ENCODE measurements around the gene PLA2G15.

The PLA2G15 gene

GRCh38 chr16:68237243-68238028 lies 7.7 kb upstream of the PLA2G15 start:
- peak overlapping the region; percentile 96 for H3K27ac ChIP-seq
- POLR2A ChIA-PET (ENCODE audit: low non-redundant PET), result interaction anchor here (0.5 to 1.8 kb wide), 4 partner anchors 27 to 1092 kb away, joined by 3 to 9 read pairs (median 5); partner anchors contain the start of genes PRMT7, SLC7A6 and SLC7A6OS
- no peak for TF ChIP-seq CTCF (conservative IDR thresholded peaks at IDR 0.05; ENCODE audit: low read depth)
- CTCF ChIA-PET, result interaction anchor here (0.7 to 1.1 kb wide), 2 partner anchors 27 to 92 kb away, joined by 3 to 5 read pairs; partner anchors contain the start of gene SLC7A6
- DNase-seq (ENCODE audit: low spot score), result peak; percentile 97

GRCh38 chr16:68238029-68238345 lies 7.2 kb upstream of the PLA2G15 start:
- ChIA-PET POLR2A (ENCODE audit: low non-redundant PET) (interaction anchor here (1.7 to 1.8 kb wide), 2 partner anchors 26 to 73 kb away, joined by 5 to 9 read pairs; partner anchors contain the start of genes PRMT7, SLC7A6 and SLC7A6OS), CTCF (interaction anchor here (1.1 kb wide), 1 partner anchor 91 kb away, joined by 5 read pairs; no protein-coding TSS in a partner anchor)
- no peak for DNase-seq (ENCODE audit: low spot score)
- TF ChIP-seq CTCF (conservative IDR thresholded peaks at IDR 0.05; ENCODE audit: low read depth), result no peak
- H3K27ac ChIP-seq, result peak overlapping the region; percentile 96

GRCh38 chr16:68242085-68242484 lies 3.1 kb upstream of the PLA2G15 start:
- DNase-seq (ENCODE audit: low spot score), result no peak
- POLR2A ChIA-PET (ENCODE audit: low non-redundant PET), result no interaction called here
- CTCF ChIA-PET, result interaction anchor here (0.9 kb wide), 1 partner anchor 22 kb away, joined by 3 read pairs; the partner anchor contains the start of gene SLC7A6
- TF ChIP-seq CTCF (conservative IDR thresholded peaks at IDR 0.05; ENCODE audit: low read depth), result no peak
- H3K27ac ChIP-seq, result no peak overlapping the region

- H3K27ac ChIP-seq, result no peak overlapping the region
- no peak for TF ChIP-seq CTCF (conservative IDR thresholded peaks at IDR 0.05; ENCODE audit: low read depth)
- CTCF ChIA-PET, result interaction anchor here (0.6 to 2.1 kb wide), 4 partner anchors 18 to 86 kb away, joined by 3 to 9 read pairs (median 3); no protein-coding TSS in a partner anchor
- DNase-seq (ENCODE audit: low spot score), result no peak
- POLR2A ChIA-PET (ENCODE audit: low non-redundant PET), result no interaction called here
These were observed 2.0 kb upstream of the PLA2G15 start for GRCh38 chr16:68242926-68243858.

GRCh38 chr16:68244481-68244902 lies 681 bp upstream of the PLA2G15 start:
- DNase-seq (ENCODE audit: low spot score), result no peak
- CTCF ChIA-PET, result interaction anchor here (1.1 to 2.1 kb wide), 3 partner anchors 17 to 85 kb away, joined by 3 to 9 read pairs (median 3); no protein-coding TSS in a partner anchor
- peak overlapping the region; percentile 68 for H3K27ac ChIP-seq
- POLR2A ChIA-PET (ENCODE audit: low non-redundant PET), result interaction anchor here (0.6 to 1.1 kb wide), 2 partner anchors 16 to 20 kb away, joined by 3 to 4 read pairs; partner anchors contain the start of gene SLC7A6
- TF ChIP-seq CTCF (conservative IDR thresholded peaks at IDR 0.05; ENCODE audit: low read depth), result no peak

GRCh38 chr16:68246121-68246520 lies 948 bp downstream of the PLA2G15 start:
- no peak for TF ChIP-seq CTCF (conservative IDR thresholded peaks at IDR 0.05; ENCODE audit: low read depth)
- POLR2A ChIA-PET (ENCODE audit: low non-redundant PET), result no interaction called here
- DNase-seq (ENCODE audit: low spot score), result no peak
- CTCF ChIA-PET, result interaction anchor here (0.6 to 1.6 kb wide), 3 partner anchors 18 to 560 kb away, joined by 3 to 8 read pairs (median 6); partner anchors contain the start of gene SLC7A6
- peak overlapping the region; percentile 68 for H3K27ac ChIP-seq
